ENCODE results near the gene CHCHD1. TPM values are rescaled to one million over a fixed set of nuclear protein-coding genes. Genes with fewer than 3 reads are reported as not detected.

The CHCHD1 gene
- total RNA-seq, 1 experiment from 2014 or later = 238 TPM

- ChIA-PET POLR2A (ENCODE audit: unreplicated experiment) (interaction anchor here (0.5 kb wide), 1 partner anchor 1483 kb away, joined by 3 read pairs; no protein-coding TSS in a partner anchor), CTCF (no interaction called here)
Measured at GRCh38 chr10:73732931-73733623, 48.8 kb upstream of the CHCHD1 start.

DNA sequence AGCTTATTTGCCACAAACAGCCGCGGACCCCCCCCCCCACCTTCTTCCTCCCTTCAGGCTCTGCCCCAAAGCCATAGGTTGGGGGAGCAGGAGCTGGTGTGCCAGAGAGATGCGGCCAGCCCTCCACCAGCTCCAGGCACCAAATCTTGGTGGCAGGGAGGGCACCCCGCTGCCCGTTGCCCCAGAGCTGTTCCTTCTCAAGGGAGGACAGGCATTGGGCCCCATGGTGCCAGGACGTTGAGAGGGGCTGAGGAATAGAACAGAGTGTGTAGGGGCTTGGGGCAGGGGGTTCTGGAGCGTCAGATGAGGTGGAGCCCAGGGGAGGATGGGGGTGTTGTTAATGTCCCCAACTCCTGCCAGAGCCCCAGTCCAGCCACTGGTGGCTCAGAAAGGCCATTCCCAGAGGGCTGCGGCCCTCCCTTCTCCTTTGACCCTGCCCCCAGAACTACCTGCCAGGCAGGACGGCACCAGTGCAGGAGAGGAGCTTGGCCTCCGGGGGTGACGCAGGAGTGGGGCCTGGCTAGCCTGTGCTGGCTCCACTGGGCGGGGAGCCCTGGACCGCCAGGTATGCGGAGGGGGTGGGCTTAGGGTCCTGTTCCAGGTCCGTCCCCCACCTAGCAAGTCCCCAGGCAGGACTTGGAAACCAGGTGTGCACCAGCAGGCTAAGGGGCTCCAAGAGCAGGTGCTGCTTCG is 47.7 kb upstream of the CHCHD1 start:
- no peak overlapping the region for H3K27ac ChIP-seq (ENCODE audit: low read length)
- H2AFZ ChIP-seq (ENCODE audit: low read length) = no peak overlapping the region
- H3F3A ChIP-seq (ENCODE audit: low read length, unreplicated experiment) = peaks cover 10% of the 10 kb centered on the region
- ATAC-seq (no peak), DNase-seq (no peak)
- ChIA-PET POLR2A (ENCODE audit: unreplicated experiment) (interaction anchor here (0.6 kb wide), 1 partner anchor 10 kb away, joined by 3 read pairs; no protein-coding TSS in a partner anchor), CTCF (no interaction called here)
- H3K79me2 ChIP-seq (ENCODE audit: low read length) = peaks cover 53% of the 10 kb centered on the region
- H4K20me1 ChIP-seq (ENCODE audit: low read length) = no peaks in the 10 kb centered on the region
- H3K4me2 ChIP-seq (ENCODE audit: low read length) = no peak overlapping the region
- peaks cover 9% of the 10 kb centered on the region for H3K4me1 ChIP-seq (ENCODE audit: insufficient read depth, low read length)
- TF ChIP-seq EZH2phosphoT487 (IDR thresholded peaks at IDR 0.05; ENCODE audit: borderline replicate concordance, low read length) (no peak), CTCF (conservative IDR thresholded peaks at IDR 0.05; ENCODE audit: low read depth, low read length) (no peak), EZH2 (IDR thresholded peaks at IDR 0.05; ENCODE audit: low read length, unreplicated experiment) (no peak)
- H3K4me3 ChIP-seq (ENCODE audit: low read length) = no peak overlapping the region
- H3K9me3 ChIP-seq (ENCODE audit: low read length) = no peaks in the 10 kb centered on the region
- no TSS peak for BruUV-seq (replicated peaks)
- intact Hi-C loops (cut with micrococcal nuclease) = no loop called here
- H3K9me2 ChIP-seq (replicated peaks; ENCODE audit: low read length) = no peaks in the 10 kb centered on the region
- H3K9ac ChIP-seq (ENCODE audit: low read length) = no peak overlapping the region
- peaks cover 15% of the 10 kb centered on the region; the same call in 1 of the 2 replicates for H3K36me3 ChIP-seq (ENCODE audit: low read depth, low read length)
- no peaks in the 10 kb centered on the region for H3K27me3 ChIP-seq (ENCODE audit: low read length)

More at GRCh38 chr10:73732931-73733623, 48.8 kb upstream of the CHCHD1 start:
- H3K27ac ChIP-seq (ENCODE audit: low read length) = no peak overlapping the region
- H3K4me1 ChIP-seq (ENCODE audit: insufficient read depth, low read length) = peaks cover 9% of the 10 kb centered on the region
- no peaks in the 10 kb centered on the region for H3K9me2 ChIP-seq (replicated peaks; ENCODE audit: low read length)
- no peak for DNase-seq
- H3K79me2 ChIP-seq (ENCODE audit: low read length) = peaks cover 61% of the 10 kb centered on the region
- no peak overlapping the region for H3K4me2 ChIP-seq (ENCODE audit: low read length)
- H3F3A ChIP-seq (ENCODE audit: low read length, unreplicated experiment) = peaks cover 10% of the 10 kb centered on the region
- intact Hi-C loops (cut with micrococcal nuclease) = no loop called here
- no peaks in the 10 kb centered on the region for H4K20me1 ChIP-seq (ENCODE audit: low read length)
- H3K9ac ChIP-seq (ENCODE audit: low read length) = no peak overlapping the region
- no peak overlapping the region for H3K4me3 ChIP-seq (ENCODE audit: low read length)
- H3K27me3 ChIP-seq (ENCODE audit: low read length) = no peaks in the 10 kb centered on the region
- TF ChIP-seq CTCF (conservative IDR thresholded peaks at IDR 0.05; ENCODE audit: low read depth, low read length) (no peak), EZH2phosphoT487 (IDR thresholded peaks at IDR 0.05; ENCODE audit: borderline replicate concordance, low read length) (no peak), EZH2 (IDR thresholded peaks at IDR 0.05; ENCODE audit: low read length, unreplicated experiment) (no peak)
- H3K36me3 ChIP-seq (ENCODE audit: low read depth, low read length) = peaks cover 15% of the 10 kb centered on the region; the same call in 1 of the 2 replicates
- no peak for ATAC-seq
- H3K9me3 ChIP-seq (ENCODE audit: low read length) = no peaks in the 10 kb centered on the region
- BruUV-seq (replicated peaks) = no TSS peak
- H2AFZ ChIP-seq (ENCODE audit: low read length) = no peak overlapping the region

Measured in PC-3 (cell line).